Fibroblast of villous mesenchyme (primary cell): Measurements from ENCODE around the gene CHRDL2. TPM values are rescaled to one million over a fixed set of nuclear protein-coding genes. Genes with fewer than 3 reads are reported as not detected.

Experiments
- DNase-seq: peaks from one replicate; pipeline ENCODE4 v3.0.0-alpha.2; 2010; ENCODE audit warnings: low read depth
- H3K4me3 ChIP-seq: 2 replicates; pipeline ENCODE4 v1.5.1; 2011; ENCODE audit warnings: low read depth, mild to moderate bottlenecking, low read length
- total RNA-seq: library from RNA; depleted of rRNA; stranded (reverse); fragments of >200 nt; gene quantifications from 2 replicates; pipeline ENCODE4 v1.2.3, GENCODE V29; 2012
- TF ChIP-seq, protein P1 (sequence below): IDR thresholded peaks from 2 replicates; pipeline ENCODE4 v1.5.1; 2012; ENCODE audit warnings: low read depth, mild to moderate bottlenecking, low read length; ENCODE audit not compliant: insufficient read depth

Gene CHRDL2
- total RNA-seq, 1 donor = not detected

DNA sequence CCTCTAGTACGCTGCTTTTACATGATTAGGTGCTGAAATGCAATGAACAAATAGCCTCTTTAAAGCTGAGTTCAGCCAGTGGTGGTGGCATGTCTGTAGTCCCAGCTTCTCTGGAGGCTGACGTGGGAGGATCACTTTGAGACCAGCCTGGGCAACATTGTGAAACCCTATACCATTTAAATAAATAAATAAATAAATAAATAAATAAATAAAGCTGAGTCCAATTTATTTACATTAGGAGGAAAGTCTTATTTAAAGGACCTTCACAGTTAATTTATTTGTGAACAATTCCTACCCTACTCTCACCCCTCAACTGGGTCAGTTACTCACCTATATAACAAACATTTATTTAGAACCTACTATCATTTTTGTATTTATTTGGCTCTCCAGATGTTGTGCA is 4.8 kb upstream of the CHRDL2 start:
- no peak overlapping the region for H3K4me3 ChIP-seq
- TF ChIP-seq, protein P1, sequence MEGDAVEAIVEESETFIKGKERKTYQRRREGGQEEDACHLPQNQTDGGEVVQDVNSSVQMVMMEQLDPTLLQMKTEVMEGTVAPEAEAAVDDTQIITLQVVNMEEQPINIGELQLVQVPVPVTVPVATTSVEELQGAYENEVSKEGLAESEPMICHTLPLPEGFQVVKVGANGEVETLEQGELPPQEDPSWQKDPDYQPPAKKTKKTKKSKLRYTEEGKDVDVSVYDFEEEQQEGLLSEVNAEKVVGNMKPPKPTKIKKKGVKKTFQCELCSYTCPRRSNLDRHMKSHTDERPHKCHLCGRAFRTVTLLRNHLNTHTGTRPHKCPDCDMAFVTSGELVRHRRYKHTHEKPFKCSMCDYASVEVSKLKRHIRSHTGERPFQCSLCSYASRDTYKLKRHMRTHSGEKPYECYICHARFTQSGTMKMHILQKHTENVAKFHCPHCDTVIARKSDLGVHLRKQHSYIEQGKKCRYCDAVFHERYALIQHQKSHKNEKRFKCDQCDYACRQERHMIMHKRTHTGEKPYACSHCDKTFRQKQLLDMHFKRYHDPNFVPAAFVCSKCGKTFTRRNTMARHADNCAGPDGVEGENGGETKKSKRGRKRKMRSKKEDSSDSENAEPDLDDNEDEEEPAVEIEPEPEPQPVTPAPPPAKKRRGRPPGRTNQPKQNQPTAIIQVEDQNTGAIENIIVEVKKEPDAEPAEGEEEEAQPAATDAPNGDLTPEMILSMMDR = no peak
- no peak for DNase-seq

DNA sequence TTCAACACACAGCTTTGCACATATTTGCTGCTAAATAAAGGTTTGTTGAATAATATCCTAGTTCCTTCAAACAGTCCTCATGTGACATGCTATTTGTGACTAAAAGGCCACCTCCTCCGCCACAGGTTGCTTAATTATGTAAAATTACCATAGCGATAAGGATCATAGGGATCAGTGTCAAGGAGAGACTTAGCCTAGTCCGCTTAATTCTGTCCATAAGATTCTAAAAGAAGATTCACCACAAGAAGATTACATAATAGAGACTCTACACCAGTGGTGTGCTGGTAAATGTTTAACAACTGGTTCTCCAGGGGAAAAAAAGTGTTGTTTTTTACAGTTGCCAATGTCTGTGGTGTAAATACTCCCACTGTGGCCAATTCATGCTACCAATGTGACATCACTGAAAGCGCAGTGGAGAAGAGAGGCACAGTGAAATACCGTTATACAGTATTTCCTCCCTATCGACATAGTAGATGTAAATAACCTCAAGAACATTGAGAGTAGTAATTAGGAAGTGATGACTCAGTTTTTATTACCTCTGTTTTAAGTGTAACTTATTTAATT is 4.2 kb upstream of the CHRDL2 start:
- no peak for DNase-seq
- H3K4me3 ChIP-seq = no peak overlapping the region
- TF ChIP-seq, protein P1 = no peak

DNA sequence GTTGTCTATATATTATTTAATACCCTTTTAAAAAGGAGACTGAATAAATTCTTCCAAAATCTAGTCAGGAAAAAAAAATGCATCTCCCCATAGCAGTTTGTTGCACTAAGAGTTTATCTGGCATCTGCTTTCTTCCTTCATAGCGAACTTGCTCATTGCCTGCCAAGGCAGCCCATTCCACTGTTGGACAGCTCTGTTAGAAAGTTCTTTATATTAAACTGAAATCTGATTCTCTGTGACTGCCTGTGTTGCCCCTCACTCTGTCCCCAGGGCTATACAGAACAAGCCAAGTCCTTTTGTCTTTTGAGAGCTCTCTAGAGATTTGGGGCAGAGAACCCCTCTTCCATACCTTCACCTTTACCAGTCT is 3.3 kb upstream of the CHRDL2 start:
- TF ChIP-seq, protein P1 = no peak
- H3K4me3 ChIP-seq = no peak overlapping the region
- no peak for DNase-seq

DNA sequence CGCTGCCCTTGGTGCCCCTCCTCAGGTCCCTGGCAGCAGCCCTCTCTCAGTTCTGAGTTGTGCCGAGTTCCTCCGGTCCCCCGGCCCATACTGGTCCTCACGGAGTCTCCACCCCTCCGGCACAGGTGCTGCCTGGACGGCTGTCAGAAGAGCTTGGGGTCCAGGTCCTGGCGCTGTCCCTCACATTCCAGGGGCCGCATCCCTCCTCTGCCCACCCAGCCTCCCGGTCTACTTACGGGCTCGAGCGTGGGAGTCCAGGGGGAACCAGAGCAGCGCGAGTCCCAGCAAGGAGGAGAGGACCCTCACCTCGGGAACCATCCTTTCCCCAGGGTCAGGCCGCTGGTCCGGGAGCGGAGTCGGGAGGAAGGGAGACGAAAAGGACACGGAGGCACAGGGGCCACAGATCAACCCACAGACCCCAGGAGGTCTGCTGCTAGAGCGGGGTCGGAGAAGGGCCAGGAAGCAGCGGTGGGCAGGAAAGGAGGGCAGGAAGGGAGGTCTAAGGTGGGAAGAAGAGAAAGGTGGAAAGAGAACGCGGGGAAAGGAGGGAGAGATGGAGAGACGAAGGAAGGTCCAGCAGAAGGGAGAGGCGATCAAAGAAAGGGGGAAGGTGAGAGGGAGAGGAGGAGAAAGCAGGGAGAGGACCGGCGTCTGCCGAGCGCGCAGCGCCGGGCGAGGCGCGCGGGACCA is 510 bp downstream of the CHRDL2 start:
- no peak for DNase-seq
- H3K4me3 ChIP-seq = no peak overlapping the region
- TF ChIP-seq, protein P1 = no peak

DNA sequence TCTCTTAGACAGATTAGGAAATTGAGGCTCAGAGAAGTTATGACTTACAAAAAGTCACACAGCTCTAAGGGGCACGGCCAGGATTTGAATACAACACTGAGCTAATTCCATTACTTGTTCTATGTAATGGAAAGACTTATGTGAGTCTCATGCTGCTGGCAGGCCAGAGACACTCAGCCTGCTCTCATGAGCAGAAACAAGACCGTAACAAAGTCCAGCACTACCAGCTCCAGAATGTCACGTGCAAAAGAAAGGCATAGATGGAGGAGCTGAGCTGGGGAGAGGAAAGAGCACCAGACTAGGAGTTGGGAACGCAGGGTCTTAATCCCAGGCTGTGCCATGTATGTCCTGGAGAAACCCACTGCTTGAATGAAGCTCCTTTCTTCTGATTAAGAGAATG is 1.8 kb downstream of the CHRDL2 start:
- DNase-seq = no peak
- TF ChIP-seq, protein P1 = no peak
- no peak overlapping the region for H3K4me3 ChIP-seq

DNA sequence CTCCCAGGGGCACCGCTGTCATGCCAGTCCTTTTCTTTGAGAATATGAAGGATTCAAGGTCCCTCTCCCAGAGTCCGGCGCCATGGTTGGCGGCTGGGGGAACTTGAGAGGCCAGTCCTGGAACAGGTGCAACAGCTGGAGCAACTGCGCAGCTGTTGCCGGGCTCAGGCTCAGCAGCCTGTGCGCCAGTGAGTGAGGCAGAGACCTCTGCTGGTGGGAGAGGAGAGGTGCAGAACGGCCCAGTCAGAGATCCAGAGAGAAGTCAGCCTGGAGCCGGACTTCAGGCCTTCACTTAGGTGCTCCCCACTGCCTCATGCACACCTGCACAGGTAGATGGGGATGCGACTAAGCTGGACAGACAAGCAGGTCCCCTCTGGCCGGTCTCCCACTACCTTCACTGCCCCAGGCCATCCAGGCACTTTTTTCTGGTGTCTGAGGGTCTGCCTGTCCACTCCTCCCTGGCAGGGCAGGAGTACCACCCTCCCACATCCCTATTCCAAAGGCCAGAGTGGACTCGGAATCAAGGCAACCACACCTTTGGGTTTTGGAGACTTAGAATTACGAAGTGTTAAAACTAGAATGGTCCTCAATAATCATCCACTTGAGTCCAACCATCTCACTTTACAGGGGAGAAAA is 4.6 kb downstream of the CHRDL2 start:
- no peak overlapping the region for H3K4me3 ChIP-seq
- TF ChIP-seq, protein P1 = peak; percentile 98
- peak; percentile 75 for DNase-seq
